Hepatocyte (in vitro differentiated cells): ENCODE results near the gene VGLL4.

ENCODE experiments used
- CTCF ChIP-seq: fragments of 200-600 bp; sonication (generic); IDR thresholded peaks from 2 replicates; pipeline ENCODE4 v1.5.1; 2016; ENCODE audit warnings: antibody characterized with exemption, mild to moderate bottlenecking; ENCODE audit not compliant: poor library complexity
- EZH2phosphoT487 ChIP-seq: fragments of 200-600 bp; sonication (generic); IDR thresholded peaks from one replicate; pipeline ENCODE4 v1.6.1; 2018; ENCODE audit warnings: antibody characterized with exemption, mild to moderate bottlenecking, low read depth, moderate library complexity; ENCODE audit not compliant: unreplicated experiment, severe bottlenecking

- no peak for TF ChIP-seq EZH2phosphoT487
- no peak for TF ChIP-seq CTCF
Observed at GRCh38 chr3:11543141-11543947, 100.4 kb downstream of the VGLL4 start.
